ENCODE results near the gene PLEKHA8.

GRCh38 chr7:29989257-29989995, 38.8 kb upstream of the PLEKHA8 start, which contains the start of gene SCRN1:
- TF ChIP-seq EZH2 (IDR thresholded peaks at IDR 0.05) (no peak), POLR2AphosphoS5 (IDR thresholded peaks at IDR 0.05; ENCODE audit: borderline replicate concordance, low read depth, low read length) (no peak), FOXP2 (optimal IDR thresholded peaks at IDR 0.05; ENCODE audit: control extremely low read depth, extremely low read length, insufficient read depth) (no peak)
